Measurements from ENCODE around the gene GKN1. TPM values are rescaled to one million over a fixed set of nuclear protein-coding genes. Genes with fewer than 3 reads are reported as not detected.

The GKN1 gene
- total RNA-seq, 2 donors from 2014 or later: not detected

- DNase-seq (peak; percentile 62), ATAC-seq (peak; percentile 72 to 74)
- intact Hi-C loops (cut with DNase I): no loop called here
These were observed 20.4 kb downstream of the GKN1 start for GRCh38 chr2:68994864-68995263.

GRCh38 chr2:68995916-68996315 lies 21.5 kb downstream of the GKN1 start:
- intact Hi-C loops (cut with DNase I): no loop called here
- ATAC-seq (no peak), DNase-seq (no peak)

- intact Hi-C loops (cut with DNase I): no loop called here
- no peak for DNase-seq
- ATAC-seq: no peak
These were observed 23.0 kb downstream of the GKN1 start for GRCh38 chr2:68997401-68997800.

DNA sequence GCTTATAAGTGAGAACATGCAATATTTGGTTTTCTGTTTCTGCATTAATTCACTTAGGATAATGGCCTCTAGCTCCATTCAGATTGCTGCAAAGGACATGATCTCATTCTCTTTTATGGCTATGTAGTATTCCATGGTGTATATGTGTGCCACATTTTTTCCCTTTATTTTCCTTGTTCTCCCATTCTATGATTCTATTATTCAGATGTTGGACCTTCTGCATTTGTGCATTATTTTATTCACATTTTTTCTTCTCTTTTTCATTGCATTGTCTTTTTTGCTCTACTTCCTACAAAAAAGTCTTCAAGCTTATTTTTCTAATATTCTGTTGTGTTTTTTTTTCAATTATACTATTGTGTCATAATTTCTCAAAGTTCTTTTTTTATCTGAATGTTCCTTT lies 27.4 kb downstream of the GKN1 start:
- intact Hi-C loops (cut with DNase I): no loop called here
- ATAC-seq: no peak
- no peak for DNase-seq

- intact Hi-C loops (cut with DNase I): no loop called here
- DNase-seq: no peak
- ATAC-seq: no peak
These were observed 29.3 kb downstream of the GKN1 start for GRCh38 chr2:69003731-69004130.

DNA sequence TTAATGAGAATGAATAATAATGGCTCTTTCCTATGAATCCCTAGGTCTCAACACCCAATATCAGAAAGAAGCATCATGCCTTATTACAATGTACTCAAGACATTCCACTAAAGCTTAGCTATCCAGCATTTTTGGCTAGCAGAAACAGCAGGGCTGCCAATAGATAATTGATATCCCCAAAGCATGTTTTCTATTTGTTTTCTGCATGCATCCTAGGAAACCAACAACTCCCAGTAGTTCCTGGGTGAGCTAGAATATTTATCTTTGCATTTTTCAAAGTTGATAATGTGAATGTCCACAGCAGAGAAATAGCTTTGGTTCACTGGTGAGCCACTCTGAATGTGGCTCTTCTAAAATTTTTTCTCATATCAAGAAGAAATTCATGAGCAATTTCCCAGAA lies 32.7 kb downstream of the GKN1 start:
- ATAC-seq: peak; percentile 41 to 58
- intact Hi-C loops (cut with DNase I): no loop called here
- DNase-seq: no peak

DNA sequence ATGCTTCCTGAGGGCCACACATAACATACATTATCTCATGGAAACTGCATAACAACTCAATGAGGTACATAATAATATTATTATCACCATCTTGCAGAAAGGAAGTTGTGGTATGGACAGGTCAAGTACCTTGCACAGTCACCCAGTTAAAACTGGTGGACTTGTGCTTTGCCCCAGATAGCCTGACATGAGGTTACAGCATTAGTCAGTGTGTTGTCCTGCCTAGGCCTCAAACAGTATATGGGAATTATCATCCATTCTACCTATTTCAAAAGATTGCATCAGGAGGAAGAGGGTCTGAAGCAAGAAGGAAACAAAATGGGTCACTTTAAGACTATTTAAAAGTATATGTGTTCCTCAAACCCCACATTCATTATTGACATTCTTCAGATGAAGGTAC lies 33.2 kb downstream of the GKN1 start:
- intact Hi-C loops (cut with DNase I): no loop called here
- ATAC-seq (no peak), DNase-seq (no peak)

GRCh38 chr2:69010437-69011194 lies 36.2 kb downstream of the GKN1 start:
- DNase-seq (no peak), ATAC-seq (peak in 1 of 2 donors; percentile 30)

DNA sequence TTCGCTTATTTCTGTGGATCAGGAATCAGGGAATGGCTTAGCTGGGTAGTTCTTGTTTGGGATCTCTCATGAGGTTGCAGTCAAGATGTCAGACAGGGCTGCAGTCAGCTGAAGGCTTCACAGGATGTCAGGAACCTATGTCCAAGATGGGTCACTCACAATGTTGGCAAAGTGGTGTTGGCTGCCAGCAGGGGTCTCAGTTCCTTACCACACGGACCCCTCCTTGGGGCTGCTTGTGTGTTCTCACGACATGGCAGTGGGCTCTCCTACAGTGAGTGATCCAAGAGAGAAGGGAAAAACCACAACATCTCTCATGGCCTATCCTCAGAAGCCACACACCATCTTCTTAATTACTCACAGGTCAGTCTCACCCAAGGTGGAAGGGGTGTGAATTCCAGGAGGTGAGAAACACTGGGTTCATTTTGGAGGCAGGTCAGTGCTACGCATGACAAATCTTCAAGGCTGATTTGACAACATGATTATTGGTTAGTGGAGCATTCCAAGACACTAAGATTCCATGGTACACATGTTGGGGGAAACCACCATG lies 37.2 kb downstream of the GKN1 start:
- DNase-seq (no peak), ATAC-seq (no peak)
- intact Hi-C loops (cut with DNase I): loop anchor here (2.0 to 5.0 kb wide), 2 partner anchors 295 to 296 kb away; no protein-coding TSS in a partner anchor

More at GRCh38 chr2:69010437-69011194, 36.2 kb downstream of the GKN1 start:
- intact Hi-C loops (cut with DNase I): loop anchor here in 1 of 2 donors (5.0 kb wide), 1 partner anchor 297 kb away; no protein-coding TSS in a partner anchor

GRCh38 chr2:69012310-69013141 lies 38.1 kb downstream of the GKN1 start:
- ATAC-seq: peak; percentile 63 to 72
- peak; percentile 72 for DNase-seq
- intact Hi-C loops (cut with DNase I): loop anchor here (2.0 to 5.0 kb wide), 2 partner anchors 294 to 295 kb away; no protein-coding TSS in a partner anchor

DNA sequence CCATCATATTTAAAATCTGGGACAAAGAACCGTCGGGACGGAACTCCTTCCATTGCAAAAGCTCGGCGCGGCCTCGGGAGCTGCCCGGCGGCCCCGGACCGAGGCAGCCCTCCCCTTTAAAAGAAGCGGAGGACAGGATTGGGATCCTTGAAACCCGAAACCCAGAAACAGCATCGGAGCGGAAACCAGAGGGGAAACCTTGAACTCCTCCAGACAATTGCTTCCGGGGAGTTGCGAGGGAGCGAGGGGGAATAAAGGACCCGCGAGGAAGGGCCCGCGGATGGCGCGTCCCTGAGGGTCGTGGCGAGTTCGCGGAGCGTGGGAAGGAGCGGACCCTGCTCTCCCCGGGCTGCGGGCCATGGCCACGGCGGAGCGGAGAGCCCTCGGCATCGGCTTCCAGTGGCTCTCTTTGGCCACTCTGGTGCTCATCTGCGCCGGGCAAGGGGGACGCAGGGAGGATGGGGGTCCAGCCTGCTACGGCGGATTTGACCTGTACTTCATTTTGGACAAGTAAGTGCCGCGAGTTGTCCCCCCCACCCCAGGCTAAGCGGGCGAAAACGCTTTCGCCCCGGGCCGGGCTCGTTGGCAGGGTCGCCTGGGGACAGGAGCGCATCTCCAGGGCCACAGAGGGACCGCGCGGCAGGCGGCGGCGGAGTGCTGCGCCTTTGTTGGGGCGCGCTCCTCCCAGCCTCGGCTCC lies 38.9 kb downstream of the GKN1 start, which contains the start of gene ANTXR1:
TSS of gene ANTXR1 (plus strand) at position 38 of the 698 bp plus-strand sequence. CDS start at position 359, 321 bp downstream.
- intact Hi-C loops (cut with DNase I): loop anchor here (2.0 to 5.0 kb wide), 2 partner anchors 294 kb away; no protein-coding TSS in a partner anchor
- ATAC-seq: peak; percentile 78 to 79
- peak; percentile 39 for DNase-seq

DNA sequence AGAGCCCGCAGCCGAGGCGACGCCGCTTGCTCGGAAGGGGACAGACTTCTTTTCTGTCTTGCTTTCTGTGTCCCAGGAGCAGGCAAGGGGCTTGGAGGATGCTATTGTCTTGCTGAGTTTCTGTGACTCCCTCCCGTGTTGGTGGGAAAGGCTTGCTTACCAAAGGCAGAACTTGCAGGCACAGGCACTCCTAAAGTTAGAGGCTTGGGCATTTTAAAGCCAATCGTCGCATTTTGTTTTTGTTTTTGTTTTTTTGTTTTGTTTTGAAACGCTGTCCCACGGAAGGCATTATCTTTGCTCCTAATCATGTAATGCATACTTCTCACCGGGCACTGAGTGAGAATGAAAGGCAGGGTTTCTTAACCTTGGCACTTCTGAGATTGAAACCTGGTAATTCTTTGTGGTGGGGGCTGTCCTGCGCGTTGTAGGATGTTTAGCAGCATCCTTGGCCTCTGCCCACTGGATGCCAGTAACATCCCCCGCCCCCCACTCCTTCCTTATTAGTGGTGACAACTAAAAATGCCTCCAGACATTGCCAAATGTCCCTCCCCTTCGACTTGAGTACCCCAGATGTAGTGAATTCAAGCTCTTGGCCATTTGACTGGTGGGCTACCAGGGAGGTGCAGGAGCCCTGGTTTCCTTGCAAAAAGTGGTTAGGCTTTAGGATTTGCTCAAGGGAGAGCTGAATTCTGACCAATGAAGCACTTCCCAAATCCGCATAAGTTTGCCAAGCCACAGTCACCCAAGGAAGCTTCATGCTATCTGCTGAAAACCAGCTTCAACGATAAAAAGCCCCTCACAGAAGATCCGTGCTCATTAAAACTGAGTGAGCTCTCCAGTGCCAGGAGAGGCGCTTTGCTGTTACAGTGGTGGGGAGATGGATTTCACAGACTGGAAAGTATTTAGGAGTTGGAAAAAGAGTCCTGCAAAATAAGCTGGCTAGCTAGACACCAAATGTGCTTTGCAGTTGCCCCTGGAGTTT lies 39.7 kb downstream of the GKN1 start:
- peak in 1 of 2 donors; percentile 11 for ATAC-seq
- DNase-seq: no peak
- intact Hi-C loops (cut with DNase I): loop anchor here (2.0 to 5.0 kb wide), 2 partner anchors 293 kb away; no protein-coding TSS in a partner anchor

- ATAC-seq: peak; percentile 25 to 41
- no peak for DNase-seq
- intact Hi-C loops (cut with DNase I): no loop called here
These were observed 42.6 kb downstream of the GKN1 start for GRCh38 chr2:69017080-69017479.

- DNase-seq (no peak), ATAC-seq (no peak)
- intact Hi-C loops (cut with DNase I): no loop called here
These were observed 43.4 kb downstream of the GKN1 start for GRCh38 chr2:69017835-69018234.

GRCh38 chr2:69018678-69019095 lies 44.3 kb downstream of the GKN1 start:
- ATAC-seq (no peak), DNase-seq (no peak)
- intact Hi-C loops (cut with DNase I): no loop called here

GRCh38 chr2:69020496-69021426 lies 46.3 kb downstream of the GKN1 start:
- DNase-seq (no peak), ATAC-seq (no peak)
- intact Hi-C loops (cut with DNase I): no loop called here

DNA sequence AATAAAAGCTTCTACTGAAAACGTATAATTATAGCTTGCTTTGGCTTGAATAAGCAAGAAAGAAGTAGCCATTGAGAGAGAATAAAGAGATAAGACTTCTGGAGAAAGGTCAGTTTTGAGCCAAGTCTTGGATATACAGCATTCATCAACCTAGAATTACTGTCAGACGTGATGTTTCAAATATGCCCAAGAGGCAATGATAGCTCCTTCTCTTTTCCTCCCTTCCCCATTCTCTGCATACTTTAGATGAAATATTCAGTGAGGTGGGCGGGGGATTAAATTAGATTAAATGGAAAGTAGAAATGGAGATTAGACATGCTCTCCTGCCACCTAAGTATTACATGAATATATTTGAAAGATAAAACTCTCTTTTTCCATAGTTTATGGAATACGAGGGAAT lies 47.3 kb downstream of the GKN1 start:
- intact Hi-C loops (cut with DNase I): no loop called here

More for the DNA sequence above, 47.3 kb downstream of the GKN1 start:
- ATAC-seq (peak in 1 of 2 donors; percentile 21), DNase-seq (no peak)

Measured in left cardiac atrium (tissue), 4 donors.